GM19468 (cell line): ENCODE results near the gene IGFL4.
"Not testable (repeated sequence)": the region's sequence is repeated elsewhere in the genome, so short reads cannot be mapped to it uniquely, and the experiment has no call there.

Source experiments
- ATAC-seq: cut with Tn5 transposase; IDR thresholded peaks from one replicate; pipeline ENCODE4 v1.9.1; 2021; ENCODE audit warnings: mild to moderate bottlenecking, moderate library complexity, moderate number of reproducible peaks; ENCODE audit not compliant: unreplicated experiment; ENCODE audit errors: extremely low read depth

The IGFL4 gene

DNA sequence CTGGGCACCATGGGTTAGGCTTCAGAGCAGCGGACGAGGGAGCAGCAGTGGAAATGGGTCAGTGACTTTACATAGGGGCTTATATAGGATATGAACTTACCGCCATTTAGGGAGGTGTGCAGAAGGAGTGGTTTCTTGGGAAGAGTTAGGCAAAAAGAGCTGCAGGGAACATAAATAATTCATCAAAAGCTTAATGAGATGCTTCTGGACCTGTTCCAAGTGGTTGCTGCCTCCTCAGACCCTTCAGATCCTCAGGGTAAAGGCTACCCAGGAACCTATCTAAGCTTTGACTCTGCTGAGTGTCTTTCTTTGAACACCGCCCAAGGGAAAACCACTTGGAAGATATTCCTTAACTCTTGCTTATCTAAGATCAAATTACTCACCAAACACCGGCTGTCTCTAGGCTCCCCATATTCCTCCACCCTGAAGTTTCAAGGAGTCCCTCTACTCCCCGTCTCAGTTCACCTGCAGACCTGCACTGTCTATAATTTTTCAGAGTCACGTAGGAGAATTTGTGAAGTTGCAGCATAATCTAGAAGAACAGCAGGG lies at the start of gene IGFL4:
Gene IGFL4, minus strand, starts transcription at position 51 of the 549 bp plus-strand sequence. Its CDS starts 40 bp downstream, at position 11.
- no peak for ATAC-seq

DNA sequence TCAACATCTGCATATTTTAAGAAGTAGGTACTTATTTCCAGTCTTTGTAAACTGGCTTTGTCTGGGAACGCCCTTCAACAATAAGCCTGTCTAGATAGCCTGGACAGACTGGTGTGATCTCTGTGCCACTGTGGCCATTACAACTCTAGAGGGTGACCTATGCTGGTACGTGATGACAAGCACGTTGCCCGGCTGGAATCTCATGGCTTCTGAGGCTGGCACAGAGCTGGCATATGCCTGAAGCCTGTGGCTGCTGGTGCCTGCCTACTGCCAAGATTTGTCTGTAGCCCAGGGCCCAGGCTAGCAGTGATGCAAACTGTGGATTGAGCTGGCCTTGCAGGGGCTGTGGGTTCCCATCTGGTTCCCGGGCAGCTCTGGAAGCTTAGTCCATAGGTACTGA lies 49.6 kb upstream of the IGFL4 start:
- no peak for ATAC-seq

DNA sequence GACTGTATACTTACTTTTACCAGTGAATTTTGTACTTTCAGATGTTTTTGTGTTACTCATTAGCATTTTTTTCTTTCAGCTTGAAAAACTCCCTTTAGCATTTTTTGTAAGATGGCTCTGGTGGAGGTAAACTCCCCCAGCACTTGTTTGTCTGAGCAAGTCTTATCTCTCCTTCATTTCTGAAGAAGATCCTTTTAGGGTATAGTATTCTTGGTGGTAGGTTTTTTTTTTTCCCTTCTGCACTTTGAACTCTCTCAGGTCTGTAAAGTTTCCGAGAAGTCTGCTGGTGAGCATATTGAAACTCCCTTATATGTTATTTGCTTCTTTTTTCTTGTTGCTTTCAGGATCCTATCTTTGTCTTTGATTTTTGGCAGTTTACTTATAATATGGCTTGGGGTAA lies 48.6 kb upstream of the IGFL4 start:
- no peak for ATAC-seq

DNA sequence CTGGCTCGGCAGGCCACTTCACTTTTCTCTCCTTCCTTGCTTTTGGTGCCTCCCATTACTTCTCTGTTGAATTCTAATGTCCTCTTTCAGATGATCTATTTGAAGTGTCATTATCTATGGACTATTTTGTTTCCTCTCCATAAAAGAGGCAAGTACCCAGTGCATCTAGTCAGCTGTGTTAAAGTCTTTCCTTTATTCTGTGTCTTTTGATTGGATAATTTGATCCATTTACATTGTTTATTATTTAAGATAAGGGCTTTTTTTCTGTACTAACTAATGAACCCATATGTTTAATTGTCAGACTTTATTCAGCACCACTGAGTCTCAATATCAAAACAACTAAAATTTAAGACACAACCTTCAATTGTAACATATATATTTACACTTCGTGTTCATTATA lies 47.3 kb upstream of the IGFL4 start:
- ATAC-seq = no peak

DNA sequence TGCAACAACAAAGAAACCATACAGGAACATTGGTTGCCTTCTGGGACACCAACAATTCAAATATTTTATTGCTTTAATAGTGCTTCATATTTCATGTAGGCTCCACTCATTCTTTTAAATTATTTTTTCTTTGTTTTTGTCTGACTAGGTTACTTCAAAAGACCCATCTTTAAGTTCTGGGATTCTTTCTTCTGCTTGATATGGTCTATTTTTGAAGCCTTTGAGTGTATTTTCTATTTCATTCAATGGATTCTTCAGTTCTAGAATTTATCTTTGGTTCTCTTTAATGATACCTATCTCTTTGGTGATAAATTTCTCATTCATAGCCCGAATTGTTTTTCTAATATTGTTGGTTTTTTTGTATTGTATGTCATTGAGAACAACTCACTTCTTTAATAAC lies 45.1 kb upstream of the IGFL4 start:
- ATAC-seq = no peak

DNA sequence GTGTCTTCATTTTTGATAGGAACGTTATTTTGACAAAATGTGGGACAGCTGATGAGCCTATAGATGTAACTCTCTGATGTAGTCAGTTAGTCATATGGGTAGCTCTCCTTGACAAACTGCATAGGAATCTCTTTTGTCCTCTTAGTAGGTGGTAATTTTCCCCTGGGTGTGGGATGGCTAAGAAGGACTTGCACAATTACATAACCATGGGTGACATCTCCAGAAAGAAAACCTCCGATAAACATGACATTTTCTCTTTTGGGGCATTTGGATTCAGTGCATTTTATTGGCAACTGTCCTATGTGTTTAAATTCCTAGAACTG lies 41.9 kb upstream of the IGFL4 start:
- ATAC-seq = no peak

DNA sequence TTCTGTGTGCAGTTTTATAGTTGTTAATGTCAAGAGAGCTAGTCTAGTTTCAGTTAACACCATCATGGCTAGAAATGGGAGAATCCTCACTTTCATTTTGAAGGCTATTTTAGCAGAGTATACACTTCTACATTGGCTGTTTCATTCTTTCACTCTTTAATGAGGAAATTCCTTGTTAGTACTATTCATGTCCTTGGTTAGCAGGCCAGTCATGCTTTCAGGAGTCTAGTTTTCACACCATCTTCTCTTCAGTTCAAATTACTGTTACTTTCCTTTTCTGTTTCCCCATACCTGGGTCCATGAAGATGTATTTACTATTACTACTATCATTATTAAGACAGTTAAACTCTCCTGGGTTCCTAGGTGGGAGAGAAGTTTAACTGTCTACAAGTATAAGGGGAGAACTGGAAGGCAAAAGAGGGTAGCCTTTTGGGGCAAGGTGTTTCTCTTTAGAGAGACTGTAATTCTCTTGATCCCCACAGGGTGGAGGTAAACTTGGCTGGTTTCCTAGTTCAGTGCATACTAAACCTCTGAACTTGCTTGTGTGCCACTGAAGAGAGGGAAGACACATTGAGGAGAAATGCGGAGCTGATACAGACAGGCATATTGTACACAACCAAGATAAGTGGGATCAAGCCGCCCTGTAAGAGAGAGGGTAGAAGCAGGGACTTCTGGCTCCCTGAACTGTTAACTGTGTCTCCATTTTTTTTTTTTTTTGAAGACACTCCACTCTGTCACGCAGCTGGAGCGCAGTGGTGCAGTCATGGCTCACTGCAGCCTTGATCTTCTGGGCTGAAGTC lies 41.3 kb upstream of the IGFL4 start:
- no peak for ATAC-seq

DNA sequence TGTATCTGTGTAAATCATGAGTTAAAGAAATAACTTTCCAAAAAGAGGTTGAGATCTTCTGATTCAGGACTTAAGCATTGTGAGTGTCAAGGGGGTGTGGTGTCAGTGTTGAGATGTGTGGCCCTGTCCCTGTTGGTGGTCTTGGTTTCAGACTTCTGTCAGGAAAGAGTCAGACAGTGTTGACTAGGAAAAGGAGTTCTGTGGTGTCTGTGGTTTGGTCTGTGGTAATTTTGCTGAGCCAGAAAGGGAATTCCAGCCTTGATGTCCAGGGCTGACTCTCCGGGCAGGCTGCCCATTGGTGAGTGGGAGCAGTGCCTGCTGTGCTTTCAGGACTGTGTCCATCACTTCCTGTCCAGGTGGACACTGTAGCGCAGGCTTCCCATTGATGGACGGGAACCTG lies 39.8 kb upstream of the IGFL4 start:
- ATAC-seq = no peak

DNA sequence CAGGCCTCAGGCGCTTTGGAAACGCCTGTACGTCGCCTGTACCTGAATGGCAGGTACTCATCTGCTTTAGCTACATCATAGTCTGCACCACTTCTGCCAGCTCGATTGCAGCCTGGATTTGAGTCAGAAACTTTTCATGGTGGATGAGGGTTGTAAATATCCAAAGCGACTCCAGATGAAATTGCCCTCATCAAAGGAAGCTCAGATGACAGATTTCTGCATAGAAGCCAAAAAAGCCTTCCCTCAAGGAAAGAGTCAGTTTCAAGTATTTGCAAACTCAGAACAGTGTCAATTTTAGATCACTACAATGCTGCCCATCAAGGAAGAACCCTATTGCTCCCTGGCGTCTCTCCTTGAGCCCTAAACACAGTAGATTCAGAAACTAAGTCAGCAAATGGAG lies 38.8 kb upstream of the IGFL4 start:
- ATAC-seq = no peak

DNA sequence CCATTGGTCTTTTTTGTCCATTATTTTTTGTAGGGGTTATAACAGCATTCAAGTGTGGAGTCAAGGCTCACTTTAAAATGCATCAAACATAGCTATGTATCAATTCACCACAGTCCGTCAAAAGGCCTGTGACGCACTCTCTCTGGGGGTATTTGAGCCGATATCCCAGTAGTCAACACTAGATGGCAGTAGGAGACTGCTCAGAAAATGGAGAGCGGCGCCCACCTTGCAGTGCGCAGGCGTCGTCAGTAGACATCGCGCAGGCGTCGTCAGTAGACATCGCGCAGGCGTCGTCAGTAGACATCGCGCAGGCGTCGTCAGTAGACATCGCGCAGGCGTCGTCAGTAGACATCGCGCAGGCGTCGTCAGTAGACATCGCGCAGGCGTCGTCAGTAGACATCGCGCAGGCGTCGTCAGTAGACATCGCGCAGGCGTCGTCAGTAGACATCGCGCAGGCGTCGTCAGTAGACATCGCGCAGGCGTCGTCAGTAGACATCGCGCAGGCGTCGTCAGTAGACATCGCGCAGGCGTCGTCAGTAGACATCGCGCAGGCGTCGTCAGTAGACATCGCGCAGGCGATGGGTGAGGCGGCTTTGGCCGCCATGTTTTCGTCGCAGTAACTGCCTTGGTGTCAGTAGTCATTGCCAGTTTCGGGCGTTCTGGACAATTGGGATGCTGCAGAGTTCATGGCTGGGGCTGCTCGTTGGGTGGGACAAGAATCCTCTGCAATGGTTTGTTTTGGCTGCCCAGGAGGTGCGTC lies 38.0 kb upstream of the IGFL4 start:
- not testable (repeated sequence) for ATAC-seq

DNA sequence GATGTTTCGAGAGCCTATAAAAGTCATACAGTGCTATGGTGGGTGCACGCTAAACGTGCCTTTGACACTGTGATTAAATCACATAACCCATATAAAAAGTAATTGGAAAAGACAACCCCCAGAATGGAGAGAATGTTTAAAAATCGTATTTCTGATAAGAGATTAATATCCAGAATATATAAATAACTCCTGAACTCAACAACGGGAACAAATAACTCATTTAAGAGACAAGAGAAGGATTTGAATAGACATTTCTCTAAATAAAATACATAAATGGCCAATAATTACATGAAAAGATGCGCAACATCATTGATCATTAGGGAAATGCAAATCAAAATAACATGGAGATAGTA lies 37.0 kb upstream of the IGFL4 start:
- ATAC-seq = no peak

DNA sequence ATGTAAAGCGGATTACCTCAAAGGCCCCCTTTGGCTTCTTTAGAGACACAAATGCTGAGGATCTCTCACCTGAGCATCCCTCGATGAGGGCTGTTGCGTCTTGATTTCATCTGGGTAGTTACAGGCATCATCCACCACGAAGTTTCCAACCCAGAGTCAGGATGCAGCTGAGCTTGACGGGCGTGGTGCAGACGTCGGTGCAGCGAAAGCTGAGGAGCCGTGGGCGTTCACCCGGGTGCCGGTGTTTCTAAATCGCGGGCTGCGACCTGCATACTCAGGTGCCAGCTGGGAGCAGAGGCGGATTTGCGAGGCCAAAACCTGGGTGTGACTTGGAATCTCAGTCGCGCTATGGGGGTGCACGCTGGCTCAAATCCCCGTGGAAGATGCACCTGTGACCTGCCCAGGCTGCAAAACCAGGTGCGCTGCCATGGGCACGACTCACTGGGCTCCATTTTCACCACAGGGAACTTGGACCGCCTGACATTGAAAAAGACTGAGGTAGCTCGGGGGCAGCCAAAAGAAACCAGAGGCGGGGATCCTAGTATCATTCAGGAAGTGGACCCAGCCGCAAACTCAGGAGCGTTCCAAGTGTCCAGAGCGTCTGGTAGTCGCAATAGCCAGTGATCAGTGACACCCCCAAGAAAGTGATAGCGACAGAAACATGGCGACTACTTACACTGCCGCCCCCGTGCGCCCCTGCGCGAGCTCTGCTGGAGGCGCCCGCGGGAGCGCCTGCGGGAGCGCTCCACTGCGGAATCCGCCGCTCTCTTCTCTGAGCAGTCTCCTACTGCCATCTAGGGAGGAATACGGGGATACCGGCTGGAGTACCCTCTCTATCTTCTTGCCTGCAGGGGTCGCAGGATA lies 36.4 kb upstream of the IGFL4 start:
- ATAC-seq = no peak

DNA sequence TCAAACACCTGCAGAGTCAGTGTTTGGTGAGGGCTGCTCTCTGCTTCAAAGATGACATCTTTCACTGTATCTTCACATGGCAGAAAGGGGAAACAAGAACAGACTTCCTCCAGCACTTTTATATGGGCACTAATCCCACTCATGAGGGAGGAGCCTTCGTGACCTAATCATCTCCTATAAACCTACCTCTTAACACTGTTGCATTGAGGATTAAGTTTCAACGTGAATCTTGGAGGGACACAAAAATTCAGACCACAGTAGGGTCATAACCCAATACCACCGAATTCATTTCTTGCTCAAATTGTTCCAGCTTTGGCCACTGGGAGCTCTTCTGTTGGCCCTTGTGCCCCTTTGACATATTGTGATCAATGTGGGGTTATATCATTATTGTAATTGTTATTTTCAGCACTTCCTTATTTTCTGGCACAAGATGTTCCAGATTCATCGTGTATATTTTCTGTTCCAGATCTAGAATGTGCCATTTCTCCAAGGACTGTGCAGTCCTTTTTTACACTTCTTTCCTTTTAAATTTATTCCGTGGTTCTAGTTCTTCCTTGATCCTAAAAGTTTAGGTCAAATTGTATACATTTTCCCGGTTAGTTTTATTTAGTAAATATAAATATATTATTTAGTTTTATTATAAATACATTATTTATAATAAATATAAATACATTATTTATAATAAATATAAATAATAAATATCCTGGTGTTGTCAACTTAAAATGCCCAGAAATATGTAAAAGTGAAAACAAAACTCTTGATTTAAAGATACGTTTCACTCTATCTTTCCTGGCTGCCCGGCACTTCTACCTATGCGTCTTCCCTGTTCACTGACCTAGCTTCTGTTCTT lies 35.5 kb upstream of the IGFL4 start:
- no peak for ATAC-seq

DNA sequence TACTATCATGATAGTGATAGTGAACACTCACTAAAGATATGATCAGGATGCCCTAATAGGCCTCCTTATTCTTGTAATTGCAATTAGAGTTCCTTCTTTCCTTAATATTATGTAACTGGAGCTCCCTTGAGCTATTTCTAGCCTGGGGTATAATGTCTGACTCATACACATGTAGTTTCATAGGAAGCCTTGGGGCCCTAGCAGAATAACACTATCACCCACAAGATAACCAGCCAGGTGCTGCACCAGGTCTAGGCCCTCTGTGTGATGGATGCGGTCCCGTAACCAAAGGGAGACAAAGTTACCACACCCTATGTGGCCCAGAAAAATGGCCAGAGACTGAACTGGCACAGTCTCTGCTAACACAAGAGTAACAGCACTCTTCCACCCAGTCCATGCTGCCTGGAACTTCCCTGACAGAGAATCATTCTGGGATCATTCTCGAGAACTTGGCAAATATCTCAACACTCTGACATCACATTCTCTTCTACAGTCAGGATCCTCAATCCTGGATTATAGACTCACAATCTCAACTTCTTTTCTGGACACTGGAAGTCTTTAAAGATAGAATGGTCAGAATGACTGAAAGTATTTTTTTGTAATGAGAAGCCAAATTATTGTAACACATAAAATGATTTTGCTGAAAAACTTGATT lies 32.6 kb upstream of the IGFL4 start:
- ATAC-seq = no peak

DNA sequence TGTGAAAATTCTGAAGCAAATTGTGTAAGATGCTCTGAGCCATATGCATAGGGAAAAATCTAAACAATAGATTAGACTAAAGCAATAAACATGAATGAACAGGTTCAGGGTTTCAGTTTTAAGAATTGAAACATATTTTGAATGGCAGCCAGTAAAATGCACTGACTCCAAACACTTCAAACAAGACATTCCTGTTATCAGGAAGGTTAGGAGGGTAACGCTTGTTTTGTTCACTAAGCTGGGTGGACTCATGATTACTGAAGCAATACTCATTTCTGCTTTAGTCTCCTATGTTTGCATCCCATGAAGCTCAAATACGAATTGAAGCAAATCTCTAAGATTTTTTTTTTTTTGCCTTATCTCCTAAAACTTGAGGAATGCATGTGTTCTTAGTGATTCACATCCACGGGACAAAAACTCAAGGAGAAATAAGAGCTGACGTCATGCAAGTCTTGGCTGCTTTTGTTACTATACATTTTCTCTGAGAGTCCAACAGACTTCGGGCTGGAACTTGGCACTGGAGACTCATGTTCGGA lies 29.1 kb upstream of the IGFL4 start:
- ATAC-seq = no peak

DNA sequence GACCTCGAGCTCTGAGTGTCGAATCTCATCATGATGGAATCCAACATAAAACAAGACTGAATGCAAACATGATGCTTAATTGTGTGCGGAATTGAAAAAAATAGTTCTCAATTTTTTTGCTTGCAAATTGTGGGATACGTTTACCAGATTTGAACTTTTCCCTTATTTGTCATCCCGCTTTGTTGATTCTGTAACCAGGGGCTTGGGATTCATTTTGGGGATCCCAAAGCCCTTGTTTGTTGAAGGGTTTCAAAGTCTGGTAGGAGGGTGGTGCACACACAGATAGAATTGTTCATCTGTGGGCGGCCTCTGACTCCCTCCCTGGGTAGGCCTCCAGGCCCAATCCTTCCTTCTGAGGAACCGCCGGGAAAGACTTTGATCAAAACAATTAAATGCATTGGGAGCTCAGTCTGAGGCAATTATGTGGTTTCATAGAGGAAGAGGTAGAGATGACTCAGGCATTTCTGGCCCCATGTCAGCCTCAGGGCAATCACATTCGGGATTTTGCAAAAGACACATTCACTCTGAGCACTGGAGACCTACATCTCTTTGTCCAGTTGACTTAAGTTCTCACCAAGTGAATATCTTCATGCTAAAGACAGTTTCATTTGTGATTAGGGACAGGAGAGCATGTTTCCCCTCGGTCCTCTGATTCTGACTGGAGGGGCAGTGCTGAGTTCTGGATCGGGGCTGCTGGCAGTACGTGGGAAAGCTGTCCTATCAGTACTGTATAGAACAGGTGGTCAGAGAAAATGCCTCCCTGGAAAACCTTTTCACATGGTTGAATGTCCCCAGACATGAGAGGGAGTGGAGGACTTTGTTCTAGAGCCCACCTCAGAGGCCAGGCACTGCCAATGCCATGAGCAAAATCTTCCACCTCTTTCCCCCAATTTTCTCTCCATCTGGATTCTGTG lies 27.8 kb upstream of the IGFL4 start:
- no peak for ATAC-seq

DNA sequence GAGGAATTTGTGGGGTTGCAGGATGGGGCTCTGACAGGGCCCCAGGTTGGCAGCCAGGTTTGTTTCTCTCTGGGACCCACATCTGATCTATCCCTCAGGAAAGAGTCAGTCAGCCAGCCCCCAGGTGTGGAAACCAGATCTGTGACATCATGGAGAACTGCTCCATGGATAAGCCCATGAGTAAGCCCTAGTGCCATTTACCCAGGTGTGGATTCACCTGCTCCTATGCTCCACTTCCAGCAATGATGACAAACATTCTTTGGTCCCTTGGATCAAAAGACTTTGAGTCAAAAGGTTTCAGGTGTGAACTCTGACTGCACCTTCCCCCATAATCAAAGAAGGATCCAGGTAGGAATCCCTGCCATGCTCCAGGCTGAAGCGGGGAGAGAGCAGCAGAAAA lies 26.9 kb upstream of the IGFL4 start:
- ATAC-seq = no peak

DNA sequence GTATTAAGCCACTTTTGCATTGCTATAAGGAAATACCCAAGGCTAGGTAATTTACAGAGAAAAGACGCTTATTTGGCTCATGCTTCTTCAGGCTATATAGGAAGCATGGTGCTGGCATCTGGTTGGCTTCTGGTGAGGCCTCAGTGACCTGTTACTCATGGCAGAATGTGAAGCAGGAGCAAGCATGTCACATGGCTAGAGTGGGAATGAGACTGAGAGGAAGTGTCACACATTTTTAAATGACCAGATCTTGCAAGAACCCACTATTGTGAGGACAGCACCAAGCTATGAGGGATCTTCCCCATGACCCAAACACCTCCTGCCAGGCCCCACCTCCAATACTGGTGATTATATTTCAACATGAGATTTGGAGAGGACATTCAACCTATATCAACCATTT lies 25.7 kb upstream of the IGFL4 start:
- ATAC-seq = no peak
